ENCODE results near the gene HKDC1. TPM values are rescaled to one million over a fixed set of nuclear protein-coding genes. Genes with fewer than 3 reads are reported as not detected.
"Not testable (repeated sequence)": the region's sequence is repeated elsewhere in the genome, so short reads cannot be mapped to it uniquely, and the experiment has no call there.

Gene HKDC1, protein sequence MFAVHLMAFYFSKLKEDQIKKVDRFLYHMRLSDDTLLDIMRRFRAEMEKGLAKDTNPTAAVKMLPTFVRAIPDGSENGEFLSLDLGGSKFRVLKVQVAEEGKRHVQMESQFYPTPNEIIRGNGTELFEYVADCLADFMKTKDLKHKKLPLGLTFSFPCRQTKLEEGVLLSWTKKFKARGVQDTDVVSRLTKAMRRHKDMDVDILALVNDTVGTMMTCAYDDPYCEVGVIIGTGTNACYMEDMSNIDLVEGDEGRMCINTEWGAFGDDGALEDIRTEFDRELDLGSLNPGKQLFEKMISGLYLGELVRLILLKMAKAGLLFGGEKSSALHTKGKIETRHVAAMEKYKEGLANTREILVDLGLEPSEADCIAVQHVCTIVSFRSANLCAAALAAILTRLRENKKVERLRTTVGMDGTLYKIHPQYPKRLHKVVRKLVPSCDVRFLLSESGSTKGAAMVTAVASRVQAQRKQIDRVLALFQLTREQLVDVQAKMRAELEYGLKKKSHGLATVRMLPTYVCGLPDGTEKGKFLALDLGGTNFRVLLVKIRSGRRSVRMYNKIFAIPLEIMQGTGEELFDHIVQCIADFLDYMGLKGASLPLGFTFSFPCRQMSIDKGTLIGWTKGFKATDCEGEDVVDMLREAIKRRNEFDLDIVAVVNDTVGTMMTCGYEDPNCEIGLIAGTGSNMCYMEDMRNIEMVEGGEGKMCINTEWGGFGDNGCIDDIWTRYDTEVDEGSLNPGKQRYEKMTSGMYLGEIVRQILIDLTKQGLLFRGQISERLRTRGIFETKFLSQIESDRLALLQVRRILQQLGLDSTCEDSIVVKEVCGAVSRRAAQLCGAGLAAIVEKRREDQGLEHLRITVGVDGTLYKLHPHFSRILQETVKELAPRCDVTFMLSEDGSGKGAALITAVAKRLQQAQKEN
- under 1 TPM in 1 of 4 donors, not detected in 3; 0.18 TPM for total RNA-seq

DNA sequence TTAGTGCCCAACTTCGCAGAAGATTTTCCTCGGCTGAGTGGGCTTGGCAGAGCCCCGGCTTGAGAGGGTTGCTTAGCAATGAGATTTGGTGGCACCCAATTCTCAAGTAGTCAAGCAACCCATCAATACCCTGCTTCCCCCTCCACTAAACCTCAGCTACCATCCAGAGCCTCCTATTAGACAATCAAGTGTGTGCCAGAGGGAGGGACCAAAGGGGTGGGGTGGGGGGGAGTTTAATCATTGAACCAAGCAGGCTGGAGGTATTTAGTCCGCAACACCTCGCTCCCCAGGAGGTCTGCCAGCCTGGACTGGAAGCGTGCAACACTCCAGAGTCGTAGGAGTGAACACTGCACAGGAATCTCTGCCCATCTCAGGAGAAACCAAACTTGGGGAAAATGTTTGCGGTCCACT is at the start of gene HKDC1:
HKDC1 (plus strand) TSS at position 292 of the 411 bp plus-strand sequence; CDS start at position 396, 104 bp downstream.
- no peak for DNase-seq
- Histone ChIP-seq H3K9me3 (no peaks in the 10 kb centered on the region), H3K27me3 (no peaks in the 10 kb centered on the region), H3K36me3 (no peaks in the 10 kb centered on the region), H3K4me3 (no peak within 1 kb of the TSS), H3K4me1 (no peaks in the 10 kb centered on the region), H3K27ac (no peak within 1 kb of the TSS)
- no peak for ATAC-seq
- in situ Hi-C loops (cut with MboI; ENCODE audit: low sequenced_read_pairs in 4 of 4): no loop called here
- TF ChIP-seq POLR2A (IDR thresholded peaks at IDR 0.05): no peak
- TF ChIP-seq, protein P1, sequence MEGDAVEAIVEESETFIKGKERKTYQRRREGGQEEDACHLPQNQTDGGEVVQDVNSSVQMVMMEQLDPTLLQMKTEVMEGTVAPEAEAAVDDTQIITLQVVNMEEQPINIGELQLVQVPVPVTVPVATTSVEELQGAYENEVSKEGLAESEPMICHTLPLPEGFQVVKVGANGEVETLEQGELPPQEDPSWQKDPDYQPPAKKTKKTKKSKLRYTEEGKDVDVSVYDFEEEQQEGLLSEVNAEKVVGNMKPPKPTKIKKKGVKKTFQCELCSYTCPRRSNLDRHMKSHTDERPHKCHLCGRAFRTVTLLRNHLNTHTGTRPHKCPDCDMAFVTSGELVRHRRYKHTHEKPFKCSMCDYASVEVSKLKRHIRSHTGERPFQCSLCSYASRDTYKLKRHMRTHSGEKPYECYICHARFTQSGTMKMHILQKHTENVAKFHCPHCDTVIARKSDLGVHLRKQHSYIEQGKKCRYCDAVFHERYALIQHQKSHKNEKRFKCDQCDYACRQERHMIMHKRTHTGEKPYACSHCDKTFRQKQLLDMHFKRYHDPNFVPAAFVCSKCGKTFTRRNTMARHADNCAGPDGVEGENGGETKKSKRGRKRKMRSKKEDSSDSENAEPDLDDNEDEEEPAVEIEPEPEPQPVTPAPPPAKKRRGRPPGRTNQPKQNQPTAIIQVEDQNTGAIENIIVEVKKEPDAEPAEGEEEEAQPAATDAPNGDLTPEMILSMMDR (IDR thresholded peaks at IDR 0.05 in 4 of 5, conservative IDR thresholded peaks at IDR 0.05 in 1 of 5): no peak
- intact Hi-C loops (cut with DNase I; ENCODE audit: low total_unique reads): no loop called here

DNA sequence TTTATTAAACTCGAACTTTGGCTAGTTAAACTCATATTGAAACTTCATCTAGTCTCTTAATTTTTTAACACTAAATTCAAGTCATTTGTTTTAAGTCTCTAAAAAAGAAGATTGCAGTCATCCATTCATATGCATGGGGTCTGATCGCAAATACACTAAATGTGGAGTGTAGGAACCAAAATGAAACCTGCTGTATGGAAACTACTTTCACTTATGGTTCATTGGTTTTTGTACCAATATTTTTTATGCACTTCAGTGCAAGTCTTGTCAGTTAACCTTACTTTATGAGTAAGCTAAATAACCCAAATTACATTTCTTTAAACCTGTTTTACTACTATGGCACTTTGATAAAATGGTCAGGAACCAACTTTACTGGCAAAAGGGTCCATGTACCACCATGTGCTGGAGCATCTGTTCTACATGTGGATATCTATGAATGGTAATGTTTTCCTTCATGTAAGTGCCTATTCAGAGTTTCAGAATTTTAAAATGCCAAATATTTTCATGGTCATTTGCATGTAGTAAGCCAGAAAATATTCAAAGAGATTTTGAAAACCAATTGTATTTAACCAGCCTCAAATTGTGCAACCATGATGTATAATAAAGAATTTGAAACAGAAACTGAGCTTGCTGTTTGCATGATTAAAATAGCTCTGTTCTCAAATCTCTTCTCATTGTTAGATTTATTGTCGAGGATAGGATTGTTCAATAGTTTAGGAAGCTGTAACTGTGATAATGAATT is 47.7 kb upstream of the HKDC1 start:
- H3K27me3 ChIP-seq: no peaks in the 10 kb centered on the region
- H3K27ac ChIP-seq: no peak overlapping the region
- H3K36me3 ChIP-seq: peaks cover 0 to 48% of the 10 kb centered on the region in 2 donors
- TF ChIP-seq, protein P1 (IDR thresholded peaks at IDR 0.05 in 4 of 5, conservative IDR thresholded peaks at IDR 0.05 in 1 of 5): no peak
- TF ChIP-seq POLR2A (IDR thresholded peaks at IDR 0.05): no peak
- no peaks in the 10 kb centered on the region for H3K4me1 ChIP-seq
- no peak for DNase-seq
- no peak for ATAC-seq
- H3K4me3 ChIP-seq: no peak overlapping the region
- intact Hi-C loops (cut with DNase I; ENCODE audit: low total_unique reads): loop anchor here (5.0 kb wide), 1 partner anchor 425 kb away; no protein-coding TSS in a partner anchor
- in situ Hi-C loops (cut with MboI; ENCODE audit: low sequenced_read_pairs in 4 of 4): loop anchor here in 1 of 4 donors (10.0 kb wide), 1 partner anchor 48 kb away; the partner anchor contains the start of gene VPS26A
- H3K9me3 ChIP-seq: no peaks in the 10 kb centered on the region

DNA sequence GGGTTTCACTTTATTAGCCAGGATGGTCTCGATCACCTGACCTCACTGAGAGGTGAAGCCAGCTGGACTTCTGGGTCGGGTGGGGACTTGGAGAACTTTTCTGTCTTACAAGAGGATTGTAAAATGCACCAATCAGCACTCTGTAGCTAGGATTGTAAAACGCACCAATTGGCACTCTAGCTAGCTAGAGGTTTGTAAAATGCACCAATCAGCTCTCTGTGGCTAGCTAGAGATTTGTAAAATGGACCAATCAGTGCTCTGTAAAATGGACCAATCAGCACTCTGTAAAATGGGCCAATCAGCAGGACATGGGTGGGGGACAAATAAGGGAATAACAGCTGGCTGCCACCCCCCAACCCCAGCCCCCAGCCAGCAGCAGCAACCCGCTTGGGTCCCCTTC is 44.8 kb upstream of the HKDC1 start:
- not testable (repeated sequence) for H3K9me3 ChIP-seq, H3K4me1 ChIP-seq, H3K27me3 ChIP-seq, ATAC-seq, H3K4me3 ChIP-seq, DNase-seq, H3K27ac ChIP-seq
- intact Hi-C loops (cut with DNase I; ENCODE audit: low total_unique reads): loop anchor here (5.0 kb wide), 1 partner anchor 648 kb away; the partner anchor contains the start of gene SLC25A16
- in situ Hi-C loops (cut with MboI; ENCODE audit: low sequenced_read_pairs in 4 of 4): loop anchor here in 2 of 4 donors (10.0 to 25.0 kb wide), 2 partner anchors 51 to 413 kb away; partner anchors contain the start of gene VPS26A (in 1 of the 2)
- peaks cover 0 to 24% of the 10 kb centered on the region in 2 donors for H3K36me3 ChIP-seq

DNA sequence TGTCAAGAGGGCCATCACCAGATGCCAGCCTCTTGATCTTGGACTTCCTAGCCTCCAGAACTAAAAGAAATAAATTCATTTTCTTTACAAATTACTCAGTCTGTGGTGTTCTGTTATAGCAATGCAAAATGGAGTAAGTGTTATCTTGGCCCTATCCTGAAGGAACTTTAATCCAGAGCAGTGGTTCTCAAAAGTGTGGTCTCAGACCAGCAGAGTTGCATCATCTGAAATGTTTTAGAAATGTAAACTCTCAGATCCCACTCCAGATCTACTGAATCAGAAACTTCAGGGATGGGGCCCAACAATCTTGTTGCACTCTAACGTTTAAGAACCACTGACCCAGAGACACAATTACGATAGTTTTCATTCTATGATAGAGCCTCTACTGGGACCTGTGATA is 43.3 kb upstream of the HKDC1 start:
- ATAC-seq (no peak), DNase-seq (no peak)
- Histone ChIP-seq H3K9me3 (no peaks in the 10 kb centered on the region), H3K27ac (no peak overlapping the region), H3K4me3 (no peak overlapping the region), H3K4me1 (peaks cover 10 to 11% of the 10 kb centered on the region in 2 donors), H3K27me3 (no peaks in the 10 kb centered on the region), H3K36me3 (peaks cover 0 to 9% of the 10 kb centered on the region in 2 donors)
- no peak for TF ChIP-seq POLR2A (IDR thresholded peaks at IDR 0.05)
- TF ChIP-seq, protein P1 (IDR thresholded peaks at IDR 0.05 in 4 of 5, conservative IDR thresholded peaks at IDR 0.05 in 1 of 5): no peak
- in situ Hi-C loops (cut with MboI; ENCODE audit: low sequenced_read_pairs in 4 of 4): loop anchor here in 2 of 4 donors (10.0 to 25.0 kb wide), 2 partner anchors 52 to 415 kb away; partner anchors contain the start of gene VPS26A (in 1 of the 2)
- intact Hi-C loops (cut with DNase I; ENCODE audit: low total_unique reads): loop anchor here (5.0 kb wide), 1 partner anchor 650 kb away; the partner anchor contains the start of gene SLC25A16
